OCI-LY3 (cell line): ENCODE data around the gene APOBEC3B.

ENCODE experiments used
- H2AFZ ChIP-seq: fragments of 200-600, 300-600 bp; shearing (Covaris generic); 2 replicates; pipeline ENCODE4 v1.6.0; 2014; ENCODE audit warnings: antibody characterized with exemption, low read depth, low read length
- H3K27ac ChIP-seq: fragments of 200-600, 300-600 bp; sonication (generic); 2 replicates; pipeline ENCODE4 v1.5.1; 2014; ENCODE audit warnings: mild to moderate bottlenecking, low read length, moderate library complexity, mixed read lengths
- H3K27me3 ChIP-seq: fragments of 200-600, 300-600 bp; sonication (generic); 2 replicates; pipeline ENCODE4 v1.6.1; 2014; ENCODE audit warnings: low read depth, low read length, mixed read lengths
- H3K36me3 ChIP-seq: fragments of 200-600, 300-600 bp; sonication (generic); replicated peaks from 2 replicates; pipeline ENCODE3; 2014; ENCODE audit warnings: low read depth, low read length, mixed read lengths
- H3K4me1 ChIP-seq: fragments of 300-600, 200-600 bp; sonication (generic); 2 replicates; pipeline ENCODE4 v1.6.1; 2014; ENCODE audit warnings: low read length, mixed read lengths
- H3K4me2 ChIP-seq: fragments of 200-600, 300-600 bp; sonication (generic); 2 replicates; pipeline ENCODE4 v1.6.1; 2014; ENCODE audit warnings: low read length, mixed read lengths
- H3K4me3 ChIP-seq: fragments of 300-600, 200-600 bp; sonication (generic); 2 replicates; pipeline ENCODE4 v1.5.1; 2014; ENCODE audit warnings: antibody characterized with exemption, mild to moderate bottlenecking, low read length, moderate library complexity
- H3K79me2 ChIP-seq: fragments of 300-600, 200-600 bp; shearing (Covaris generic); 2 replicates; pipeline ENCODE4 v1.6.1; 2014; ENCODE audit warnings: mild to moderate bottlenecking, low read length, mixed read lengths
- H3K9ac ChIP-seq: fragments of 300-600, 200-600 bp; shearing (Covaris generic); 2 replicates; pipeline ENCODE4 v1.6.0; 2014; ENCODE audit warnings: mild to moderate bottlenecking, low read length, moderate library complexity
- H3K9me3 ChIP-seq: fragments of 200-600, 300-600 bp; shearing (Covaris generic); 2 replicates; pipeline ENCODE4 v1.6.1; 2014; ENCODE audit warnings: low read length, mixed read lengths; ENCODE audit not compliant: insufficient read depth
- H4K20me1 ChIP-seq: fragments of 200-600, 300-600 bp; sonication (generic); 2 replicates; pipeline ENCODE4 v1.6.1; 2016; ENCODE audit warnings: low read length, mixed read lengths; ENCODE audit not compliant: insufficient read depth
- CTCF ChIP-seq: fragments of 200-600, 300-600 bp; sonication (generic); IDR thresholded peaks from 2 replicates; pipeline ENCODE4 v1.5.1; 2014; ENCODE audit warnings: antibody characterized with exemption, low read length, low read depth
- EZH2phosphoT487 ChIP-seq: fragments of 200-600 bp; shearing (Covaris generic); IDR thresholded peaks from 2 replicates; pipeline ENCODE4 v1.6.1; 2018; ENCODE audit warnings: antibody characterized with exemption, mixed run types, low read depth

APOBEC3B gene

GRCh38 chr22:38963872-38964271 lies 18.3 kb upstream of the APOBEC3B start:
- Histone ChIP-seq H3K79me2 (no peaks in the 10 kb centered on the region), H4K20me1 (no peaks in the 10 kb centered on the region), H3K9ac (no peak overlapping the region), H3K27me3 (0 out of 2 replicates have a peak, but pooled peaks cover 15% of the 10 kb centered on the region), H3K36me3 (no peaks in the 10 kb centered on the region), H3K4me3 (no peak overlapping the region), H3K9me3 (no peaks in the 10 kb centered on the region), H2AFZ (peak overlapping the region; percentile 7; the same call in 1 of the 2 replicates), H3K27ac (no peak overlapping the region), H3K4me1 (peaks cover 29% of the 10 kb centered on the region), H3K4me2 (peak overlapping the region; percentile 9; the same call in 1 of the 2 replicates)
- TF ChIP-seq CTCF = no peak
- no peak for TF ChIP-seq EZH2phosphoT487

GRCh38 chr22:38964306-38964705 lies 17.8 kb upstream of the APOBEC3B start:
- TF ChIP-seq CTCF (no peak), EZH2phosphoT487 (no peak)
- Histone ChIP-seq H3K36me3 (no peaks in the 10 kb centered on the region), H3K4me3 (no peak overlapping the region), H3K27ac (no peak overlapping the region), H2AFZ (peak overlapping the region; percentile 7; the same call in 1 of the 2 replicates), H3K9me3 (no peaks in the 10 kb centered on the region), H3K4me1 (peaks cover 33% of the 10 kb centered on the region), H4K20me1 (no peaks in the 10 kb centered on the region), H3K79me2 (no peaks in the 10 kb centered on the region), H3K9ac (no peak overlapping the region), H3K27me3 (0 out of 2 replicates have a peak, but pooled peaks cover 15% of the 10 kb centered on the region), H3K4me2 (peak overlapping the region; percentile 9; the same call in 1 of the 2 replicates)

- H3K4me1 ChIP-seq = peaks cover 37% of the 10 kb centered on the region
- H3K27ac ChIP-seq = no peak overlapping the region
- H3K9ac ChIP-seq = no peak overlapping the region
These were observed 17.2 kb upstream of the APOBEC3B start for GRCh38 chr22:38964989-38965388.

More at GRCh38 chr22:38964989-38965388, 17.2 kb upstream of the APOBEC3B start:
- Histone ChIP-seq H3K79me2 (no peaks in the 10 kb centered on the region), H3K27me3 (0 out of 2 replicates have a peak, but pooled peaks cover 15% of the 10 kb centered on the region), H3K9me3 (no peaks in the 10 kb centered on the region), H2AFZ (no peak overlapping the region), H3K36me3 (no peaks in the 10 kb centered on the region), H3K4me2 (no peak overlapping the region), H3K4me3 (no peak overlapping the region), H4K20me1 (no peaks in the 10 kb centered on the region)
- no peak for TF ChIP-seq EZH2phosphoT487
- TF ChIP-seq CTCF = no peak
